Measurements from ENCODE around the gene CYTH4. TPM values are rescaled to one million over a fixed set of nuclear protein-coding genes. Genes with fewer than 3 reads are reported as not detected.
A peak's percentile ranks its signal among the peaks of the same experiment; 100 is the strongest.

The CYTH4 gene
- total RNA-seq, 1 experiment from 2014 or later, result 3.8 TPM

- CTCF ChIA-PET, result interaction anchor here (1.2 to 4.2 kb wide), 2 partner anchors 18 to 44 kb away, joined by 4 to 30 read pairs; no protein-coding TSS in a partner anchor
- Histone ChIP-seq H2AFZ (ENCODE audit: low read depth, low read length, poor library complexity, severe bottlenecking) (no peak overlapping the region), H3K27ac (ENCODE audit: low read depth, low read length) (no peak overlapping the region), H3K4me3 (replicated peaks in 1 of 2; ENCODE audit: low read depth in 1 of 2, low read length in 2 of 2) (no peak overlapping the region), H3K79me2 (ENCODE audit: insufficient read depth, low read length) (peaks cover 7% of the 10 kb centered on the region; the same call in 1 of the 2 replicates), H3K9me3 (ENCODE audit: control insufficient read depth in 1 of 2, insufficient read depth in 1 of 2, low read depth in 1 of 2, low read length in 2 of 2) (no peaks in the 10 kb centered on the region), H4K20me1 (ENCODE audit: insufficient read depth) (no peaks in the 10 kb centered on the region), H3K9me2 (ENCODE audit: insufficient read depth) (no peaks in the 10 kb centered on the region), H3K4me1 (ENCODE audit: control insufficient read depth in 1 of 2, insufficient read depth in 2 of 2, low read length in 2 of 2) (peaks cover 11 to 35% of the 10 kb centered on the region in 2 experiments), H3K4me2 (ENCODE audit: low read length) (peak overlapping the region; percentile 99; the same call in 1 of the 2 replicates), H3K9ac (ENCODE audit: low read length) (peak overlapping the region; percentile 30; the same call in 1 of the 2 replicates), H3K36me3 (ENCODE audit: control insufficient read depth in 1 of 2, insufficient read depth in 2 of 2, low read length in 2 of 2) (no peaks in the 10 kb centered on the region), H3K27me3 (ENCODE audit: insufficient read depth, low read length) (no peaks in the 10 kb centered on the region)
- no peak for DNase-seq (ENCODE audit: low read depth, low spot score)
- ATAC-seq, result no peak
- intact Hi-C loops (cut with micrococcal nuclease), result no loop called here
- RAD21 ChIA-PET (ENCODE audit: low non-redundant PET in 1 of 2, low total read pairs in 2 of 2, uncharacterized antibody in 2 of 2, unreplicated experiment in 2 of 2), result no interaction called here
- no TSS peak for BruUV-seq (replicated peaks)
- TF ChIP-seq SP1 (IDR thresholded peaks at IDR 0.05; ENCODE audit: low read depth) (no peak), POLR2A (IDR thresholded peaks at IDR 0.05; ENCODE audit: borderline replicate concordance, extremely low read depth, insufficient read depth, insufficient read length) (no peak), POLR2AphosphoS5 (IDR thresholded peaks at IDR 0.05; ENCODE audit: low read depth, low read length) (no peak), YY1 (IDR thresholded peaks at IDR 0.05; ENCODE audit: extremely low read depth, insufficient replicate concordance, low read depth, low read length) (no peak), SIN3A (IDR thresholded peaks at IDR 0.05; ENCODE audit: low read depth) (no peak), ATF3 (IDR thresholded peaks at IDR 0.05) (no peak), SRF (IDR thresholded peaks at IDR 0.05; ENCODE audit: low read depth) (no peak), CBX3 (IDR thresholded peaks at IDR 0.05; ENCODE audit: low read depth) (no peak), RAD21 (IDR thresholded peaks at IDR 0.05; ENCODE audit: low read depth) (no peak), TCF7L2 (IDR thresholded peaks at IDR 0.05; ENCODE audit: borderline replicate concordance, extremely low read depth, insufficient read depth, insufficient read length) (no peak), JUND (IDR thresholded peaks at IDR 0.05) (no peak), ELF1 (IDR thresholded peaks at IDR 0.05; ENCODE audit: borderline replicate concordance, low read depth) (no peak), ZFX (IDR thresholded peaks at IDR 0.05) (no peak), FOSL1 (IDR thresholded peaks at IDR 0.05; ENCODE audit: low read depth) (no peak), EZH2 (IDR thresholded peaks at IDR 0.05) (no peak)
- TF ChIP-seq, protein P1, sequence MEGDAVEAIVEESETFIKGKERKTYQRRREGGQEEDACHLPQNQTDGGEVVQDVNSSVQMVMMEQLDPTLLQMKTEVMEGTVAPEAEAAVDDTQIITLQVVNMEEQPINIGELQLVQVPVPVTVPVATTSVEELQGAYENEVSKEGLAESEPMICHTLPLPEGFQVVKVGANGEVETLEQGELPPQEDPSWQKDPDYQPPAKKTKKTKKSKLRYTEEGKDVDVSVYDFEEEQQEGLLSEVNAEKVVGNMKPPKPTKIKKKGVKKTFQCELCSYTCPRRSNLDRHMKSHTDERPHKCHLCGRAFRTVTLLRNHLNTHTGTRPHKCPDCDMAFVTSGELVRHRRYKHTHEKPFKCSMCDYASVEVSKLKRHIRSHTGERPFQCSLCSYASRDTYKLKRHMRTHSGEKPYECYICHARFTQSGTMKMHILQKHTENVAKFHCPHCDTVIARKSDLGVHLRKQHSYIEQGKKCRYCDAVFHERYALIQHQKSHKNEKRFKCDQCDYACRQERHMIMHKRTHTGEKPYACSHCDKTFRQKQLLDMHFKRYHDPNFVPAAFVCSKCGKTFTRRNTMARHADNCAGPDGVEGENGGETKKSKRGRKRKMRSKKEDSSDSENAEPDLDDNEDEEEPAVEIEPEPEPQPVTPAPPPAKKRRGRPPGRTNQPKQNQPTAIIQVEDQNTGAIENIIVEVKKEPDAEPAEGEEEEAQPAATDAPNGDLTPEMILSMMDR (IDR thresholded peaks at IDR 0.05 in 2 of 3, conservative IDR thresholded peaks at IDR 0.05 in 1 of 3; ENCODE audit: borderline replicate concordance in 1 of 3, insufficient read depth in 1 of 3, low read depth in 2 of 3, low read length in 2 of 3), result no peak
- TF ChIP-seq, protein P2, sequence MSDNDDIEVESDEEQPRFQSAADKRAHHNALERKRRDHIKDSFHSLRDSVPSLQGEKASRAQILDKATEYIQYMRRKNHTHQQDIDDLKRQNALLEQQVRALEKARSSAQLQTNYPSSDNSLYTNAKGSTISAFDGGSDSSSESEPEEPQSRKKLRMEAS (IDR thresholded peaks at IDR 0.05), result no peak
- TF ChIP-seq, protein P3, sequence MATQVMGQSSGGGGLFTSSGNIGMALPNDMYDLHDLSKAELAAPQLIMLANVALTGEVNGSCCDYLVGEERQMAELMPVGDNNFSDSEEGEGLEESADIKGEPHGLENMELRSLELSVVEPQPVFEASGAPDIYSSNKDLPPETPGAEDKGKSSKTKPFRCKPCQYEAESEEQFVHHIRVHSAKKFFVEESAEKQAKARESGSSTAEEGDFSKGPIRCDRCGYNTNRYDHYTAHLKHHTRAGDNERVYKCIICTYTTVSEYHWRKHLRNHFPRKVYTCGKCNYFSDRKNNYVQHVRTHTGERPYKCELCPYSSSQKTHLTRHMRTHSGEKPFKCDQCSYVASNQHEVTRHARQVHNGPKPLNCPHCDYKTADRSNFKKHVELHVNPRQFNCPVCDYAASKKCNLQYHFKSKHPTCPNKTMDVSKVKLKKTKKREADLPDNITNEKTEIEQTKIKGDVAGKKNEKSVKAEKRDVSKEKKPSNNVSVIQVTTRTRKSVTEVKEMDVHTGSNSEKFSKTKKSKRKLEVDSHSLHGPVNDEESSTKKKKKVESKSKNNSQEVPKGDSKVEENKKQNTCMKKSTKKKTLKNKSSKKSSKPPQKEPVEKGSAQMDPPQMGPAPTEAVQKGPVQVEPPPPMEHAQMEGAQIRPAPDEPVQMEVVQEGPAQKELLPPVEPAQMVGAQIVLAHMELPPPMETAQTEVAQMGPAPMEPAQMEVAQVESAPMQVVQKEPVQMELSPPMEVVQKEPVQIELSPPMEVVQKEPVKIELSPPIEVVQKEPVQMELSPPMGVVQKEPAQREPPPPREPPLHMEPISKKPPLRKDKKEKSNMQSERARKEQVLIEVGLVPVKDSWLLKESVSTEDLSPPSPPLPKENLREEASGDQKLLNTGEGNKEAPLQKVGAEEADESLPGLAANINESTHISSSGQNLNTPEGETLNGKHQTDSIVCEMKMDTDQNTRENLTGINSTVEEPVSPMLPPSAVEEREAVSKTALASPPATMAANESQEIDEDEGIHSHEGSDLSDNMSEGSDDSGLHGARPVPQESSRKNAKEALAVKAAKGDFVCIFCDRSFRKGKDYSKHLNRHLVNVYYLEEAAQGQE (IDR thresholded peaks at IDR 0.05; ENCODE audit: low read depth), result no peak
- POLR2A ChIA-PET, result interaction anchor here (0.9 to 1.8 kb wide), 3 partner anchors 12 to 13 kb away, joined by 3 to 5 read pairs (median 5); no protein-coding TSS in a partner anchor
Measured at GRCh38 chr22:37241351-37242142, 40.8 kb upstream of the CYTH4 start.

Measured in HCT116 (cell line).